Activated B cell treated with CpG ODN at 0.5 μM for 24 hours (primary cell): Measurements from ENCODE around the gene GTPBP1. TPM values are rescaled to one million over a fixed set of nuclear protein-coding genes. Genes with fewer than 3 reads are reported as not detected.

Experiments
- ATAC-seq: fragments of 200-7000 bp; cut with Tn5 transposase; one replicate; pipeline ENCODE4 v1.10.0; 2021; ENCODE audit warnings: low read depth, mild to moderate bottlenecking, moderate library complexity
- CTCF ChIA-PET: fragments of 350-600 bp; sonication (Branson Sonifier 250); formaldehyde crosslinking; loops from one replicate; lab custom pipeline; 2021; ENCODE audit warnings: antibody characterized with exemption; lab: Charles Lee
- POLR2A ChIA-PET: fragments of 350-600 bp; sonication (Branson Sonifier 250); formaldehyde crosslinking; loops from one replicate; lab custom pipeline; 2021; ENCODE audit warnings: antibody characterized with exemption; lab: Charles Lee
- DNase-seq: peaks from one replicate; pipeline ENCODE4 v3.0.0; 2022
- H3K27ac Mint-ChIP-seq: one replicate; pipeline ENCODE4 v1.8.0; 2020; ENCODE audit warnings: mixed read lengths
- H3K27me3 Mint-ChIP-seq: one replicate; pipeline ENCODE4 v1.8.0; 2021; ENCODE audit warnings: mixed read lengths
- H3K36me3 Mint-ChIP-seq: one replicate; pipeline ENCODE4 v1.8.0; 2021; ENCODE audit warnings: low read depth, mixed read lengths
- H3K4me1 Mint-ChIP-seq: one replicate; pipeline ENCODE4 v1.8.0; 2021; ENCODE audit warnings: mixed read lengths
- H3K4me3 Mint-ChIP-seq: one replicate; pipeline ENCODE4 v1.8.0; 2020; ENCODE audit warnings: mild to moderate bottlenecking, mixed read lengths
- H3K9me3 Mint-ChIP-seq: one replicate; pipeline ENCODE4 v1.8.0; 2020; ENCODE audit warnings: mixed read lengths
- intact Hi-C: fragments of 100-400 bp; cut with micrococcal nuclease; formaldehyde crosslinking; loops from one replicate; pipeline ENCODE4 v1.15.1; 2024
- total RNA-seq: library from RNA; stranded (reverse); gene quantifications from 2 replicates; pipeline ENCODE4 v1.2.3, GENCODE V29; 2022
- TF ChIP-seq, protein P1 (sequence below): fragments of 200-600 bp; IDR thresholded peaks from one replicate; pipeline ENCODE4 v1.8.0; 2022; ENCODE audit warnings: antibody characterized with exemption, mild to moderate bottlenecking

Gene GTPBP1
- total RNA-seq, 1 donor from 2014 or later: 103 TPM

DNA sequence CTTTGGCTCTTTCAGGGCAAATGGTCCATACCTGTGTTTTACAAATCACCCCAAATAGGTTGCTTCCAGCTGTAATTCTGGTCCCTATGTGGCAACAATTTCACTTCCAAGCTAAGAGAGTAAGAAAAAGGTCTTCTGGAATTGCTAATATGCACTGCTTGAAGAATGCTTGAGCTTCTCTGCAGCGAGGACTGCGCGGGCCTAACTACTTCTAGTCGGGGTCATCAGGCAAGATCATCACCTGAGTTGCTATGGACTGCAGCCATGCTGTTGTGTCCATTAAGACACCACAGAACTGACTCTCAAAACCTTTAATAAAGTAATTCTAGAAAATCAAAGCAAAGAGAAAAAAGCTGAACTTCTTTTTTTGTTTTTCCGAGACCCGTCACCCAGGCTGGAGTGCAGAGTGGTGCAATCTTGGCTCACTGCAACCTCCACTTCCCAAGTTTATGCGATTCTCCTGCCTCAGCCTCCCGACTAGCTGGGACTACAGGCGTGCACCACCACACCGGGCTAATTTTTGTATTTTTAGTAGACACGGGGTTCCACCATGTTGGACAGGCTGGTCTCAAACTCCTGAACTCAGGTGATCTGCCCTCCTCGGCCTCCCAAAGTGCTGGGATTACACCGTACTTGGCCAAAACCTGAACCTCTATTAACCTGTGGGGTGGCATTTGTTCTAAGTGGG, 7.2 kb upstream of the GTPBP1 start:
- peak overlapping the region; percentile 65 for H3K27ac Mint-ChIP-seq
- ChIA-PET POLR2A (interaction anchor here (1.2 to 3.4 kb wide), 3 partner anchors 9 to 17 kb away, joined by 3 to 23 read pairs (median 5); partner anchors contain the start of gene TOMM22), CTCF (interaction anchor here (2.7 kb wide), 1 partner anchor 16 kb away, joined by 19 read pairs; the partner anchor contains the start of gene TOMM22)
- peak overlapping the region; percentile 92 for H3K4me3 Mint-ChIP-seq
- intact Hi-C loops: no loop called here
- no peaks in the 10 kb centered on the region for H3K27me3 Mint-ChIP-seq
- H3K36me3 Mint-ChIP-seq: peaks cover 29% of the 10 kb centered on the region
- no peaks in the 10 kb centered on the region for H3K9me3 Mint-ChIP-seq
- TF ChIP-seq, protein P1, sequence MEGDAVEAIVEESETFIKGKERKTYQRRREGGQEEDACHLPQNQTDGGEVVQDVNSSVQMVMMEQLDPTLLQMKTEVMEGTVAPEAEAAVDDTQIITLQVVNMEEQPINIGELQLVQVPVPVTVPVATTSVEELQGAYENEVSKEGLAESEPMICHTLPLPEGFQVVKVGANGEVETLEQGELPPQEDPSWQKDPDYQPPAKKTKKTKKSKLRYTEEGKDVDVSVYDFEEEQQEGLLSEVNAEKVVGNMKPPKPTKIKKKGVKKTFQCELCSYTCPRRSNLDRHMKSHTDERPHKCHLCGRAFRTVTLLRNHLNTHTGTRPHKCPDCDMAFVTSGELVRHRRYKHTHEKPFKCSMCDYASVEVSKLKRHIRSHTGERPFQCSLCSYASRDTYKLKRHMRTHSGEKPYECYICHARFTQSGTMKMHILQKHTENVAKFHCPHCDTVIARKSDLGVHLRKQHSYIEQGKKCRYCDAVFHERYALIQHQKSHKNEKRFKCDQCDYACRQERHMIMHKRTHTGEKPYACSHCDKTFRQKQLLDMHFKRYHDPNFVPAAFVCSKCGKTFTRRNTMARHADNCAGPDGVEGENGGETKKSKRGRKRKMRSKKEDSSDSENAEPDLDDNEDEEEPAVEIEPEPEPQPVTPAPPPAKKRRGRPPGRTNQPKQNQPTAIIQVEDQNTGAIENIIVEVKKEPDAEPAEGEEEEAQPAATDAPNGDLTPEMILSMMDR: no peak
- DNase-seq (no peak), ATAC-seq (no peak)
- H3K4me1 Mint-ChIP-seq: peaks cover 67% of the 10 kb centered on the region

DNA sequence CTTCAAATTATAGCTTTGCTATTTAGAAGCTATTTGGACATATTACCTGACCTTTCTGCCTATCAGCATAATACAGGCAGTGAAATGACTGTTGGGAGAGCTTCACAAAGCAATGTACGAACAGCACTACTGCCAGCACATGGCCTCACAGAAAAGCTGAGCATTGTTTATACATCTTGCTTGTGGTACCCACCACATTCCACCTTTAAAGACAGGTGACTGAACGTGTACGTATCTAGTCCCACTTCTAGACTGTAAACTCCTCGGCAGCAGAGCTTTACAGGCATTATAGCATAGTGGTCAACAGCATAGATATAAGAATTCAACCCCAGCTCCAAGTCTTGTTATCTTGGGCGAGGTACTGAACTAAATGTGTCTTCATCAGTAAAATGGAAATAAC, 6.6 kb upstream of the GTPBP1 start:
- POLR2A ChIA-PET: interaction anchor here (0.6 to 3.4 kb wide), 4 partner anchors 9 to 17 kb away, joined by 3 to 23 read pairs (median 4); partner anchors contain the start of gene TOMM22
- TF ChIP-seq, protein P1: no peak
- peaks cover 65% of the 10 kb centered on the region for H3K4me1 Mint-ChIP-seq
- intact Hi-C loops: no loop called here
- H3K9me3 Mint-ChIP-seq: no peaks in the 10 kb centered on the region
- ATAC-seq (no peak), DNase-seq (no peak)
- H3K36me3 Mint-ChIP-seq: peaks cover 27% of the 10 kb centered on the region
- peak overlapping the region; percentile 92 for H3K4me3 Mint-ChIP-seq
- H3K27ac Mint-ChIP-seq: peak overlapping the region; percentile 94
- CTCF ChIA-PET: interaction anchor here (2.7 kb wide), 1 partner anchor 17 kb away, joined by 19 read pairs; the partner anchor contains the start of gene TOMM22
- H3K27me3 Mint-ChIP-seq: no peaks in the 10 kb centered on the region

DNA sequence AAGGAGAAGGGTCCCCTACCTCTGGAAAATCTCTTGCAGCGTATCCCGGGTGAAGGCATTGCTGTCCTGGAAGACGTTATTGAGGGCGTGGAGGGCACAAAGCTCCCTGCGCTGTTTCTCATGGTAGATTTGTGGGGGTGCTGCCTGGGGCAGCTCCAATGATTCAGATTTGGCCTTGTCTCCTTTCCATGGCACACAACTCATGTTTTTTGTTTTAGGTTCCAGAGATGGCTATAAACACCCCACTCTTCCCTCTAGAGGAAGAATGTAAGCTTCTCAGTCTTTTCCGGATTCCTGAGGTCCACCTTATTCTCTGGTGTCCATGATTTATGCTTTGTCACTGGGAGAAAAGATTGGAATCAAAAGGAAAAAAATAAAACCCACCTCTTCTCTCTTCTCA, 6.0 kb upstream of the GTPBP1 start:
- Mint-ChIP-seq H3K27ac (peak overlapping the region; percentile 94), H3K27me3 (no peaks in the 10 kb centered on the region), H3K9me3 (no peaks in the 10 kb centered on the region), H3K4me1 (peaks cover 66% of the 10 kb centered on the region), H3K36me3 (peaks cover 22% of the 10 kb centered on the region), H3K4me3 (peak overlapping the region; percentile 92)
- DNase-seq (no peak), ATAC-seq (no peak)
- ChIA-PET POLR2A (interaction anchor here (0.6 to 3.4 kb wide), 4 partner anchors 10 to 18 kb away, joined by 3 to 23 read pairs (median 4); partner anchors contain the start of gene TOMM22), CTCF (interaction anchor here (2.7 kb wide), 1 partner anchor 18 kb away, joined by 19 read pairs; the partner anchor contains the start of gene TOMM22)
- intact Hi-C loops: loop anchor here (1.0 to 10.0 kb wide), 7 partner anchors 18 to 1345 kb away; partner anchors contain the start of genes CBY1, CSNK1E, DDX17 and FAM227A
- TF ChIP-seq, protein P1: no peak

DNA sequence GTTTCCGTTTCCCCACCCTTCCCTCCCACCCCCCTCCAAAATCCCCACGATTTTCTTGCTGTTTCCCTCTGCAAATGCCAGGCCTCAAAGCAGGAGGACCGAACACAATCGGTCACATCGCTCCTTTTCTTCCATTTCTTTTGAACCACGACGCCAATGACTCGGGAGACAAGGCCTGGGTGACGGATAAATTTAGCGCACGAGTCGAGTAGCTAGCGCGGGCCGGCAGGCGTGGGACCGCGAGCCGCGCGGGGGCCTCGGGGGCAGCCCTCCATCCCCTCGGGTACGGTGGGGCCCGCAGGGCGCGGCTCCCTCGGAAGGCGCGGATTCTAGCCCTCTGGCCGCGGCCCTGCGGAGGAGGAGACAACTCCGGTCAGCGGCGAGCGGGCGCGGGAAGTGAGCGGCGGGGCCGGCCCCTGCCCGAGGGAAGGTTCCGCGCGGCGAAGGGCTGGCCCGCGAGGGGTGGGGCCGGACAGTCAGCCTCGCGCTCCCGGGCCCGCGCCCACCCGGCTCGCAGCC, 5.4 kb upstream of the GTPBP1 start:
- H3K27me3 Mint-ChIP-seq: no peaks in the 10 kb centered on the region
- intact Hi-C loops: loop anchor here (1.0 to 10.0 kb wide), 7 partner anchors 19 to 1344 kb away; partner anchors contain the start of genes CBY1, CSNK1E, DDX17 and FAM227A
- no peak for DNase-seq
- peak; percentile 8 for ATAC-seq
- no peaks in the 10 kb centered on the region for H3K9me3 Mint-ChIP-seq
- peak overlapping the region; percentile 92 for H3K4me3 Mint-ChIP-seq
- H3K4me1 Mint-ChIP-seq: peaks cover 68% of the 10 kb centered on the region
- TF ChIP-seq, protein P1: no peak
- H3K36me3 Mint-ChIP-seq: peaks cover 20% of the 10 kb centered on the region
- ChIA-PET CTCF (interaction anchor here (2.7 kb wide), 1 partner anchor 18 kb away, joined by 19 read pairs; the partner anchor contains the start of gene TOMM22), POLR2A (interaction anchor here (3.4 kb wide), 1 partner anchor 18 kb away, joined by 23 read pairs; the partner anchor contains the start of gene TOMM22)
- H3K27ac Mint-ChIP-seq: peak overlapping the region; percentile 94
